ENCODE results near the gene PROM1.

DNA sequence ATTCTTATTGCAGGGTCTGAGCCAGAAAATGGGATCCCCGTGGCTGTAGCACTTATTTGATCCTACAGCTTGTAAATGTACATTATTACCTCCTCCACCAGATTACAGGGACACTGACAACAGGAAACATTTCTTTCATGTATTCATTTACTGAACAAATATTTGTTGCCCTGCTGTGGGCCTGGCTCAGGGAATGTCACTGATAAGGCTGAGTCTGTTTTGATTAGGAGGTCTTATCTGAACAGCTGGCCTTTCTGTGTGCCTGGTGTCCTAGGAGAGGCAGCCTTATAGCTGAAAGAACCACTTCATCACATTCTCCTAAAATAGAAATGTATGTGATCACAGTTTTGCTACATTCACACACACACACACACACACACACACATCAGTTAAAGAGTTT is 45.5 kb upstream of the PROM1 start:
- TF ChIP-seq POLR2AphosphoS5 (IDR thresholded peaks at IDR 0.05) (no peak), CTCF (IDR thresholded peaks at IDR 0.05; ENCODE audit: poor library complexity, severe bottlenecking) (no peak), SMC3 (conservative IDR thresholded peaks at IDR 0.05; ENCODE audit: poor library complexity) (no peak), EZH2 (IDR thresholded peaks at IDR 0.05; ENCODE audit: borderline replicate concordance, insufficient read depth, low read length, poor library complexity, severe bottlenecking) (no peak), MXI1 (conservative IDR thresholded peaks at IDR 0.05; ENCODE audit: poor library complexity, severe bottlenecking) (no peak), EP300 (conservative IDR thresholded peaks at IDR 0.05; ENCODE audit: poor library complexity, severe bottlenecking) (no peak), TAF1 (IDR thresholded peaks at IDR 0.05; ENCODE audit: low read depth) (no peak)
- TF ChIP-seq, protein P1, sequence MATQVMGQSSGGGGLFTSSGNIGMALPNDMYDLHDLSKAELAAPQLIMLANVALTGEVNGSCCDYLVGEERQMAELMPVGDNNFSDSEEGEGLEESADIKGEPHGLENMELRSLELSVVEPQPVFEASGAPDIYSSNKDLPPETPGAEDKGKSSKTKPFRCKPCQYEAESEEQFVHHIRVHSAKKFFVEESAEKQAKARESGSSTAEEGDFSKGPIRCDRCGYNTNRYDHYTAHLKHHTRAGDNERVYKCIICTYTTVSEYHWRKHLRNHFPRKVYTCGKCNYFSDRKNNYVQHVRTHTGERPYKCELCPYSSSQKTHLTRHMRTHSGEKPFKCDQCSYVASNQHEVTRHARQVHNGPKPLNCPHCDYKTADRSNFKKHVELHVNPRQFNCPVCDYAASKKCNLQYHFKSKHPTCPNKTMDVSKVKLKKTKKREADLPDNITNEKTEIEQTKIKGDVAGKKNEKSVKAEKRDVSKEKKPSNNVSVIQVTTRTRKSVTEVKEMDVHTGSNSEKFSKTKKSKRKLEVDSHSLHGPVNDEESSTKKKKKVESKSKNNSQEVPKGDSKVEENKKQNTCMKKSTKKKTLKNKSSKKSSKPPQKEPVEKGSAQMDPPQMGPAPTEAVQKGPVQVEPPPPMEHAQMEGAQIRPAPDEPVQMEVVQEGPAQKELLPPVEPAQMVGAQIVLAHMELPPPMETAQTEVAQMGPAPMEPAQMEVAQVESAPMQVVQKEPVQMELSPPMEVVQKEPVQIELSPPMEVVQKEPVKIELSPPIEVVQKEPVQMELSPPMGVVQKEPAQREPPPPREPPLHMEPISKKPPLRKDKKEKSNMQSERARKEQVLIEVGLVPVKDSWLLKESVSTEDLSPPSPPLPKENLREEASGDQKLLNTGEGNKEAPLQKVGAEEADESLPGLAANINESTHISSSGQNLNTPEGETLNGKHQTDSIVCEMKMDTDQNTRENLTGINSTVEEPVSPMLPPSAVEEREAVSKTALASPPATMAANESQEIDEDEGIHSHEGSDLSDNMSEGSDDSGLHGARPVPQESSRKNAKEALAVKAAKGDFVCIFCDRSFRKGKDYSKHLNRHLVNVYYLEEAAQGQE (IDR thresholded peaks at IDR 0.05; ENCODE audit: borderline replicate concordance), result no peak
